ENCODE data around the gene CALD1.

DNA sequence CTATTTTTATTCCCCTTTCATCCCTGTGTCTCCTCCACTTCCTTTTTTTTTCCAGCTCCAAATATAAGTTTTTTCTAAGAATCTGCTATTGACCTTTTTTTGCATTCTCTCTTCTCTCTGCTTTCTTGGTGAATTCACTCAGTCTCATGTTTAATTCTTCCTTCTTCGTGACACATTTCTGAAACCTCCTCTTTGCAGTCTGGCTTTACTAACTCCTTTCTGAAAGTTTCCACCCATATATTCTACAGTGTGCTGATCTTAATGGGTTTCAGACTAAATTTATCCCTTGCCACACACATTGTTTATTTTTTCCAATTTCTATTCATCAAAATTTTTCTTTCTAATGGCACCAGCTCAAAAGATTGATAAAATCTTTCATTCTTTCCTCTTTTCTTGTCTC, 47.8 kb upstream of the CALD1 start:
- TF ChIP-seq CTCF (conservative IDR thresholded peaks at IDR 0.05; ENCODE audit: low read depth in 2 of 2), result no peak
- TF ChIP-seq ZNF114 (CRISPR knock-in tag; IDR thresholded peaks at IDR 0.05), result no peak
- TF ChIP-seq POLR2AphosphoS5 (IDR thresholded peaks at IDR 0.05; ENCODE audit: low read depth), result no peak

Measured in GM23338 (cell line).